ENCODE results near the gene AXL.

DNA sequence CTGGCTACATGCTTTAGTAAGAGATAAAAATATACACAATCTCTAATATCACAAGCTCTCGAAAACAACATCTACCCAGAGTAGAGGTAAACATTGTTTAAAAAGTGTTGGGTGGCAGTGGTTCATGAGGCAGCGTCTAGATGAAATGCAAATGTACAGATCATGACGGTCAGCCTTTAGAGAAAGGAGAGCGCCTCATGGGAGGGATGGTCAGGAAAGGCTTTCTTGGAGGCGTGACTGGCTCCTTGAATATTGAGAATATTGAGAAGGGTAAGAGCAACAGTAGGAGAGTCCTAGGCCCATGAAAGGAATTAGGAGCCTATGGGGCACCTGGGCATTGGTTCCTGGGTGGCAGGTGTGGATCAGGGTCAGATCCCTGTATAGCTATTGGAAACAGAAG lies 55.8 kb downstream of the AXL start:
- no peak for TF ChIP-seq POLR2A (IDR thresholded peaks at IDR 0.05; ENCODE audit: low read depth, low read length)
- no peak for TF ChIP-seq TAF1 (IDR thresholded peaks at IDR 0.05; ENCODE audit: borderline replicate concordance, low read depth, low read length)
- no peak for TF ChIP-seq POLR2AphosphoS5 (IDR thresholded peaks at IDR 0.05; ENCODE audit: low read depth, low read length)

All from GM12892 (cell line).